ENCODE data around the gene IGDCC3.

The IGDCC3 gene

GRCh38 chr15:65339920-65340319 is 37.9 kb downstream of the IGDCC3 start:
- DNase-seq (ENCODE audit: extremely low read depth, low read depth), result no peak
- no peak for TF ChIP-seq CTCF (IDR thresholded peaks at IDR 0.05; ENCODE audit: low read depth, low read length)

- TF ChIP-seq CTCF (IDR thresholded peaks at IDR 0.05; ENCODE audit: low read depth, low read length), result no peak
- no peak for DNase-seq (ENCODE audit: extremely low read depth, low read depth)
These were observed 38.4 kb downstream of the IGDCC3 start for GRCh38 chr15:65339416-65339815.

- no peak for DNase-seq (ENCODE audit: extremely low read depth, low read depth)
- TF ChIP-seq CTCF (IDR thresholded peaks at IDR 0.05; ENCODE audit: low read depth, low read length), result no peak
These were observed 39.0 kb downstream of the IGDCC3 start for GRCh38 chr15:65338823-65339222.

- no peak for DNase-seq (ENCODE audit: extremely low read depth, low read depth)
- TF ChIP-seq CTCF (IDR thresholded peaks at IDR 0.05; ENCODE audit: low read depth, low read length), result no peak
These were observed 39.4 kb downstream of the IGDCC3 start for GRCh38 chr15:65338366-65338765.

- no peak for TF ChIP-seq CTCF (IDR thresholded peaks at IDR 0.05; ENCODE audit: low read depth, low read length)
- DNase-seq (ENCODE audit: extremely low read depth, low read depth), result no peak
These were observed 40.2 kb downstream of the IGDCC3 start for GRCh38 chr15:65337436-65338070.

GRCh38 chr15:65336493-65337435 is 41.0 kb downstream of the IGDCC3 start:
- no peak for TF ChIP-seq CTCF (IDR thresholded peaks at IDR 0.05; ENCODE audit: low read depth, low read length)
- no peak for DNase-seq (ENCODE audit: extremely low read depth, low read depth)

All from AG09319 (cell line).